Endothelial cell (in vitro differentiated cells): Measurements from ENCODE around the gene KCNMA1. TPM values are rescaled to one million over a fixed set of nuclear protein-coding genes. Genes with fewer than 3 reads are reported as not detected.

Source experiments
- DNase-seq: peaks from one replicate; pipeline ENCODE4 v3.0.0; 2021; ENCODE audit warnings: low spot score
- H3K27ac Mint-ChIP-seq: one replicate; pipeline ENCODE4 v1.8.0; 2021; ENCODE audit warnings: mixed read lengths, inconsistent platforms; ENCODE audit not compliant: unreplicated experiment
- H3K27me3 Mint-ChIP-seq: one replicate; pipeline ENCODE4 v1.8.0; 2021; ENCODE audit warnings: mild to moderate bottlenecking, moderate library complexity, mixed read lengths, inconsistent platforms; ENCODE audit not compliant: unreplicated experiment
- H3K36me3 Mint-ChIP-seq: one replicate; pipeline ENCODE4 v1.8.0; 2021; ENCODE audit warnings: mild to moderate bottlenecking, low read depth, mixed read lengths, inconsistent platforms; ENCODE audit not compliant: unreplicated experiment
- H3K4me1 Mint-ChIP-seq: one replicate; pipeline ENCODE4 v1.8.0; 2021; ENCODE audit warnings: mild to moderate bottlenecking, mixed read lengths, inconsistent platforms; ENCODE audit not compliant: unreplicated experiment
- H3K4me3 Mint-ChIP-seq: one replicate; pipeline ENCODE4 v1.8.0; 2021; ENCODE audit warnings: mild to moderate bottlenecking, mixed read lengths, inconsistent platforms; ENCODE audit not compliant: unreplicated experiment
- H3K9me3 Mint-ChIP-seq: one replicate; pipeline ENCODE4 v1.8.0; 2021; ENCODE audit warnings: mixed read lengths, inconsistent platforms; ENCODE audit not compliant: unreplicated experiment
- CTCF ChIP-seq: fragments of 200-600 bp; sonication (generic); IDR thresholded peaks from one replicate; pipeline ENCODE4 v1.5.0; 2021; ENCODE audit warnings: antibody characterized with exemption; ENCODE audit not compliant: unreplicated experiment
- total RNA-seq: library from RNA; stranded (reverse); fragmentation: NEBNext Ultra II Directional; extraction: Animal tissue kit (Norgen Biotek cat#: 25700); gene quantifications from one replicate; pipeline ENCODE4 v1.2.1, GENCODE V29; 2021; ENCODE audit not compliant: unreplicated experiment

KCNMA1 gene
- total RNA-seq, 1 donor from 2014 or later = 5.1 TPM

- DNase-seq = no peak
- Mint-ChIP-seq H3K36me3 (no peaks in the 10 kb centered on the region), H3K4me3 (no peak overlapping the region), H3K27me3 (peaks cover 4% of the 10 kb centered on the region), H3K4me1 (peaks cover 13% of the 10 kb centered on the region), H3K27ac (no peak overlapping the region), H3K9me3 (no peaks in the 10 kb centered on the region)
- TF ChIP-seq CTCF = no peak
Observed at GRCh38 chr10:77193001-77193400, 444.6 kb downstream of the KCNMA1 start.

GRCh38 chr10:77192402-77192801 is 445.2 kb downstream of the KCNMA1 start:
- DNase-seq = no peak
- TF ChIP-seq CTCF = no peak
- Mint-ChIP-seq H3K36me3 (no peaks in the 10 kb centered on the region), H3K4me1 (peaks cover 19% of the 10 kb centered on the region), H3K27ac (no peak overlapping the region), H3K27me3 (peaks cover 4% of the 10 kb centered on the region), H3K4me3 (no peak overlapping the region), H3K9me3 (no peaks in the 10 kb centered on the region)

GRCh38 chr10:77191324-77192049 is 446.1 kb downstream of the KCNMA1 start:
- no peak overlapping the region for H3K27ac Mint-ChIP-seq
- H3K9me3 Mint-ChIP-seq = no peaks in the 10 kb centered on the region
- H3K4me3 Mint-ChIP-seq = no peak overlapping the region
- peaks cover 4% of the 10 kb centered on the region for H3K27me3 Mint-ChIP-seq
- no peak for TF ChIP-seq CTCF
- no peaks in the 10 kb centered on the region for H3K36me3 Mint-ChIP-seq
- peaks cover 27% of the 10 kb centered on the region for H3K4me1 Mint-ChIP-seq
- DNase-seq = no peak

GRCh38 chr10:77190291-77190690 is 447.3 kb downstream of the KCNMA1 start:
- Mint-ChIP-seq H3K27ac (no peak overlapping the region), H3K27me3 (peaks cover 4% of the 10 kb centered on the region), H3K4me1 (peaks cover 27% of the 10 kb centered on the region), H3K36me3 (no peaks in the 10 kb centered on the region), H3K4me3 (no peak overlapping the region), H3K9me3 (no peaks in the 10 kb centered on the region)
- DNase-seq = no peak
- TF ChIP-seq CTCF = no peak

- Mint-ChIP-seq H3K9me3 (no peaks in the 10 kb centered on the region), H3K4me1 (peaks cover 27% of the 10 kb centered on the region), H3K27me3 (peaks cover 4% of the 10 kb centered on the region), H3K27ac (no peak overlapping the region), H3K36me3 (no peaks in the 10 kb centered on the region), H3K4me3 (no peak overlapping the region)
- no peak for TF ChIP-seq CTCF
- no peak for DNase-seq
Observed at GRCh38 chr10:77189520-77189919, 448.1 kb downstream of the KCNMA1 start.
